ENCODE results near the gene PLA2G4A. TPM values are rescaled to one million over a fixed set of nuclear protein-coding genes. Genes with fewer than 3 reads are reported as not detected.
"Not testable (repeated sequence)": the region's sequence is repeated elsewhere in the genome, so short reads cannot be mapped to it uniquely, and the experiment has no call there.

Gene PLA2G4A
- total RNA-seq, 1 experiment from 2014 or later, result 35.7 TPM

GRCh38 chr1:186896211-186896610, 67.5 kb downstream of the PLA2G4A start:
- DNase-seq (ENCODE audit: low read depth, low spot score), result no peak
- in situ Hi-C loops (cut with HindIII; ENCODE audit: low pct_unique_long_range_greater_than_20kb, low sequenced_read_pairs), result no loop called here

GRCh38 chr1:186897008-186897407, 68.3 kb downstream of the PLA2G4A start:
- in situ Hi-C loops (cut with HindIII; ENCODE audit: low pct_unique_long_range_greater_than_20kb, low sequenced_read_pairs), result no loop called here

GRCh38 chr1:186899577-186899976, 70.8 kb downstream of the PLA2G4A start:
- in situ Hi-C loops (cut with HindIII; ENCODE audit: low pct_unique_long_range_greater_than_20kb, low sequenced_read_pairs), result no loop called here
- no peak for DNase-seq (ENCODE audit: low read depth, low spot score)

More at GRCh38 chr1:186897008-186897407, 68.3 kb downstream of the PLA2G4A start:
- DNase-seq (ENCODE audit: low read depth, low spot score), result no peak

- DNase-seq (ENCODE audit: low read depth, low spot score), result no peak
- in situ Hi-C loops (cut with HindIII; ENCODE audit: low pct_unique_long_range_greater_than_20kb, low sequenced_read_pairs), result no loop called here
These were observed 71.2 kb downstream of the PLA2G4A start for GRCh38 chr1:186899977-186900376.

- in situ Hi-C loops (cut with HindIII; ENCODE audit: low pct_unique_long_range_greater_than_20kb, low sequenced_read_pairs), result no loop called here
- DNase-seq (ENCODE audit: low read depth, low spot score), result no peak
These were observed 71.9 kb downstream of the PLA2G4A start for GRCh38 chr1:186900539-186901237.

GRCh38 chr1:186901631-186902030, 72.9 kb downstream of the PLA2G4A start:
- in situ Hi-C loops (cut with HindIII; ENCODE audit: low pct_unique_long_range_greater_than_20kb, low sequenced_read_pairs), result no loop called here
- DNase-seq (ENCODE audit: low read depth, low spot score), result no peak

GRCh38 chr1:186903374-186904136, 74.8 kb downstream of the PLA2G4A start:
- in situ Hi-C loops (cut with HindIII; ENCODE audit: low pct_unique_long_range_greater_than_20kb, low sequenced_read_pairs), result no loop called here

GRCh38 chr1:186904361-186904760, 75.6 kb downstream of the PLA2G4A start:
- DNase-seq (ENCODE audit: low read depth, low spot score), result no peak
- in situ Hi-C loops (cut with HindIII; ENCODE audit: low pct_unique_long_range_greater_than_20kb, low sequenced_read_pairs), result no loop called here

More at GRCh38 chr1:186903374-186904136, 74.8 kb downstream of the PLA2G4A start:
- no peak for DNase-seq (ENCODE audit: low read depth, low spot score)

GRCh38 chr1:186905561-186905960, 76.8 kb downstream of the PLA2G4A start:
- in situ Hi-C loops (cut with HindIII; ENCODE audit: low pct_unique_long_range_greater_than_20kb, low sequenced_read_pairs), result no loop called here

GRCh38 chr1:186915555-186915954, 86.8 kb downstream of the PLA2G4A start:
- peak; percentile 28 for DNase-seq (ENCODE audit: low read depth, low spot score)
- in situ Hi-C loops (cut with HindIII; ENCODE audit: low pct_unique_long_range_greater_than_20kb, low sequenced_read_pairs), result no loop called here

More at GRCh38 chr1:186905561-186905960, 76.8 kb downstream of the PLA2G4A start:
- no peak for DNase-seq (ENCODE audit: low read depth, low spot score)

GRCh38 chr1:186917106-186917786, 88.5 kb downstream of the PLA2G4A start:
- peak; percentile 60 for DNase-seq (ENCODE audit: low read depth, low spot score)
- in situ Hi-C loops (cut with HindIII; ENCODE audit: low pct_unique_long_range_greater_than_20kb, low sequenced_read_pairs), result not testable (repeated sequence)

- DNase-seq (ENCODE audit: low read depth, low spot score); in situ Hi-C loops (cut with HindIII; ENCODE audit: low pct_unique_long_range_greater_than_20kb, low sequenced_read_pairs): not testable (repeated sequence)
These were observed 92.6 kb downstream of the PLA2G4A start for GRCh38 chr1:186921386-186921785.

GRCh38 chr1:186922814-186923213, 94.1 kb downstream of the PLA2G4A start:
- in situ Hi-C loops (cut with HindIII; ENCODE audit: low pct_unique_long_range_greater_than_20kb, low sequenced_read_pairs), result not testable (repeated sequence)

GRCh38 chr1:186923486-186923885, 94.7 kb downstream of the PLA2G4A start:
- in situ Hi-C loops (cut with HindIII; ENCODE audit: low pct_unique_long_range_greater_than_20kb, low sequenced_read_pairs), result no loop called here
- no peak for DNase-seq (ENCODE audit: low read depth, low spot score)

More at GRCh38 chr1:186922814-186923213, 94.1 kb downstream of the PLA2G4A start:
- not testable (repeated sequence) for DNase-seq (ENCODE audit: low read depth, low spot score)

- DNase-seq (ENCODE audit: low read depth, low spot score), result no peak
- in situ Hi-C loops (cut with HindIII; ENCODE audit: low pct_unique_long_range_greater_than_20kb, low sequenced_read_pairs), result no loop called here
These were observed 97.3 kb downstream of the PLA2G4A start for GRCh38 chr1:186925881-186926669.

- in situ Hi-C loops (cut with HindIII; ENCODE audit: low pct_unique_long_range_greater_than_20kb, low sequenced_read_pairs), result no loop called here
These were observed 99.1 kb downstream of the PLA2G4A start for GRCh38 chr1:186927884-186928283.

GRCh38 chr1:186930238-186930637, 101.5 kb downstream of the PLA2G4A start:
- in situ Hi-C loops (cut with HindIII; ENCODE audit: low pct_unique_long_range_greater_than_20kb, low sequenced_read_pairs), result no loop called here
- no peak for DNase-seq (ENCODE audit: low read depth, low spot score)

More at GRCh38 chr1:186927884-186928283, 99.1 kb downstream of the PLA2G4A start:
- no peak for DNase-seq (ENCODE audit: low read depth, low spot score)
